Sigmoid colon (tissue), 4 donors: ENCODE measurements around the gene BRSK2.

ENCODE experiments used
- EP300 ChIP-seq, 4 donors: sonication (generic); formaldehyde crosslinking; IDR thresholded peaks; one replicate each; pipeline ENCODE4 v1.6.1; 2017; ENCODE audit warnings: antibody characterized with exemption in 4 of 4
- POLR2A ChIP-seq, 2 donors: fragments of 450-650 bp; IDR thresholded peaks; one replicate each; pipeline ENCODE4 v1.6.1; 2016; ENCODE audit warnings: antibody characterized with exemption in 2 of 2, mild to moderate bottlenecking in 2 of 2, moderate library complexity in 2 of 2
- POLR2AphosphoS5 ChIP-seq, 4 donors: sonication (generic); formaldehyde crosslinking; IDR thresholded peaks; one replicate each; pipeline ENCODE4 v1.6.1; 2017; ENCODE audit warnings: antibody characterized with exemption in 4 of 4
- TF ChIP-seq, protein P1 (sequence below), 4 experiments: fragments of 450-650 bp in 3 of 4; fragments of 200-600 bp in 1 of 4; IDR thresholded peaks; one replicate each; pipeline ENCODE4 v1.5.1; 2016 to 2019; ENCODE audit warnings: antibody characterized with exemption in 4 of 4, mild to moderate bottlenecking in 3 of 4, moderate library complexity in 2 of 4

DNA sequence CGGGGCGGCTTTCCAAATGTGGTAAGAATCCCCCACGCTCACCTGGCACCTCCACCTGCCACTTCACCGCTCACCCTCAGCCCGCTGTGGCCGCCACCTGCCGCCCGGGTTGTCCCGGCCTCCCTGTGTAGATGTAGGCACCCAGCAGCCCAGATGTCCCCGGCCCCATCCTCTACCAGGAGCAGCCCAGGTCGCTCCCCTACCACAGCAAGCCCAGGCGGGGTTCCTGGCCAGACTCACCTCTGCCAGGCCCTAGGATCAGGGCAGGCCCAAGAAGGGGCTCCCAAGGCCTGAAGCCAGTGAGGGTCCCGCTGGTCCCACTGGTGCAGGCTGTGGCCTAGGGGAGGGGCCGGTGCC lies 69.5 kb downstream of the BRSK2 start:
- TF ChIP-seq, protein P1, sequence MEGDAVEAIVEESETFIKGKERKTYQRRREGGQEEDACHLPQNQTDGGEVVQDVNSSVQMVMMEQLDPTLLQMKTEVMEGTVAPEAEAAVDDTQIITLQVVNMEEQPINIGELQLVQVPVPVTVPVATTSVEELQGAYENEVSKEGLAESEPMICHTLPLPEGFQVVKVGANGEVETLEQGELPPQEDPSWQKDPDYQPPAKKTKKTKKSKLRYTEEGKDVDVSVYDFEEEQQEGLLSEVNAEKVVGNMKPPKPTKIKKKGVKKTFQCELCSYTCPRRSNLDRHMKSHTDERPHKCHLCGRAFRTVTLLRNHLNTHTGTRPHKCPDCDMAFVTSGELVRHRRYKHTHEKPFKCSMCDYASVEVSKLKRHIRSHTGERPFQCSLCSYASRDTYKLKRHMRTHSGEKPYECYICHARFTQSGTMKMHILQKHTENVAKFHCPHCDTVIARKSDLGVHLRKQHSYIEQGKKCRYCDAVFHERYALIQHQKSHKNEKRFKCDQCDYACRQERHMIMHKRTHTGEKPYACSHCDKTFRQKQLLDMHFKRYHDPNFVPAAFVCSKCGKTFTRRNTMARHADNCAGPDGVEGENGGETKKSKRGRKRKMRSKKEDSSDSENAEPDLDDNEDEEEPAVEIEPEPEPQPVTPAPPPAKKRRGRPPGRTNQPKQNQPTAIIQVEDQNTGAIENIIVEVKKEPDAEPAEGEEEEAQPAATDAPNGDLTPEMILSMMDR (IDR thresholded peaks at IDR 0.05), result no peak
- TF ChIP-seq POLR2A (IDR thresholded peaks at IDR 0.05) (no peak), EP300 (IDR thresholded peaks at IDR 0.05) (no peak), POLR2AphosphoS5 (IDR thresholded peaks at IDR 0.05) (no peak)
